ENCODE measurements around the gene UPF1.

The UPF1 gene

DNA sequence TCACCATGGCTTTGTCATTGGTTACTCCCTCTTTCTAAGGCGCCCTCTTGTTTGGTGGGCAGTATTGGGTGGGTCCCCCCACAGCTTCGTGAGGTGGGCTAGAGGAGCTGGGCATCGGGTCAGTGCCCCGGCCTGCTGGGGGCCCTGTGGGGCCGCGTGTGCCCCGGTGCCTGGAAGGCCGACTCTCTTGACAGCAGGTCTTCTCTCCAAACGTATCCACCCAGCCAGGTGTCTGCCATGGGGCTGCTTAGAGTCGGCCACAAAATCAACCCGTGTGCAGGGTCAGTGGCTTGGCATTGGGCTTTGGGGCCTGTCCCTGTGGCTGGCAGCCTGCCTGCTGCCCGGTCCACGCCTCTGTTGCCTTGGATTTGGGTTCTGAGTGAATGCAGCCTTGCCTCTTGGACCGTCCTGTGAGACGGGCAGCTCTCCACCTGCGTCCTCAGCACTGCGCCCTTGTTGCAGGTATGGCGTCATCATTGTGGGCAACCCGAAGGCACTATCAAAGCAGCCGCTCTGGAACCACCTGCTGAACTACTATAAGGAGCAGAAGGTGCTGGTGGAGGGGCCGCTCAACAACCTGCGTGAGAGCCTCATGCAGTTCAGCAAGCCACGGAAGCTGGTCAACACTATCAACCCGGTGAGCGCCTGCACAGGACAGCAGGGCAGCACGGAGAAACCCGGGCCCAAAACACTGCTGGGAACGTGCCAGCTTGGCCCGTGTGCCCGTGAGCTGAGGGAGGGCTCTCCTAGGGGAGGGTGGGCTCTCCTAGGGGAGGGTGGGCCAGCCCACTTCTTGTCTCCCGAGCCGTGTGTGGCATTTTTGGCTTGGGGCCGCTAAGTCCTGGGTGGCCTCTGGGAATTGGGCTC lies 31.4 kb downstream of the UPF1 start:
- TF ChIP-seq ZNF274 (IDR thresholded peaks at IDR 0.05; ENCODE audit: low read depth, low read length): no peak
- H3K4me3 ChIP-seq (ENCODE audit: low read length): no peak overlapping the region

- H3K4me3 ChIP-seq (ENCODE audit: low read length): no peak overlapping the region
- no peak for TF ChIP-seq ZNF274 (IDR thresholded peaks at IDR 0.05; ENCODE audit: low read depth, low read length)
Measured at GRCh38 chr19:18863843-18864362, 32.1 kb downstream of the UPF1 start.

DNA sequence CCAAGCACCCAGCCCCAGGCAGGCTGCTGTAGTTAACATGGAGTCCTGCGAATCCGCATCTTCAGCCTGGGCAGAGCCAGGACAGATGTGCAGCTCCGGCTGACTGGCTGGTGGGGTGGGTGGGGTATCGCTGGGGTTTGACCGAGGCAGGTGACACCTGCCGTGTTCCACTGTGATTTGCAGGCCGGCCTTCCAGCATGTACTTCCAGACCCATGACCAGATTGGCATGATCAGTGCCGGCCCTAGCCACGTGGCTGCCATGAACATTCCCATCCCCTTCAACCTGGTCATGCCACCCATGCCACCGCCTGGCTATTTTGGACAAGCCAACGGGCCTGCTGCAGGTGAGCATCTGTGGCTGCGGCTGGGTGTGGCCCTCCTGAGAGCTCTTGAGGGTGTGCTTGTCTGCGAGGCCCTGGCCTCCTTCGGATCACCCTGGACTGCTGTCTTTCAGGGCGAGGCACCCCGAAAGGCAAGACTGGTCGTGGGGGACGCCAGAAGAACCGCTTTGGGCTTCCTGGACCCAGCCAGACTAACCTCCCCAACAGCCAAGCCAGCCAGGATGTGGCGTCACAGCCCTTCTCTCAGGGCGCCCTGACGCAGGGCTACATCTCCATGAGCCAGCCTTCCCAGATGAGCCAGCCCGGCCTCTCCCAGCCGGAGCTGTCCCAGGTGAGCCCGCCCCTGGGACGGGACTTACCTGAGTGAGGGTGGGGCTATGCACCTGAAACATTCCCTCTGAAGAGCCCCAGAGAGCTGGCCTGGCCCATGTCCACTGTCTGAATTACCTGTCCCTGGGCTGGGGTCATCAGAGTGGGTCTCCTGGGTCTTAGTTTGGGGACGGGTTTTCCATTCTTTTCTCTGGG lies 33.6 kb downstream of the UPF1 start:
- TF ChIP-seq ZNF274 (IDR thresholded peaks at IDR 0.05; ENCODE audit: low read depth, low read length): no peak
- H3K4me3 ChIP-seq (ENCODE audit: low read length): no peak overlapping the region

- no peak for TF ChIP-seq ZNF274 (IDR thresholded peaks at IDR 0.05; ENCODE audit: low read depth, low read length)
- no peak overlapping the region for H3K4me3 ChIP-seq (ENCODE audit: low read length)
Measured at GRCh38 chr19:18865973-18866799, 34.4 kb downstream of the UPF1 start.

DNA sequence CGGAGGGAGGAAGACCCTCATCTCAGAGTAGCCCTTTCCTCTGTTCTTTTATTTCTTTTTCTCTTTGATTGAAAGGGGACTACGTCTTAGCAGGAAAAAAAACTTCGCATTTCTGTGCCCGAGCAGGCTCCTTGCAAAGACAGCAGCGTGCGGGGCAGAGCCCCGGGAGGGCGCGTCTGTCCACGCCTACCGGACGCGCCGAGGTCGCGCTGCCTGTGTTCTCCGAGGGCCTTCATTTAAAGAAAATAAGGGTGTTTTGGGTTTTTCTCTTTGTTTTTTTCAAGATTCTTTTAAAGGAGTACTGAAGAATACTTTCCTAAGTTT lies 35.0 kb downstream of the UPF1 start:
- H3K4me3 ChIP-seq (ENCODE audit: low read length): no peak overlapping the region
- no peak for TF ChIP-seq ZNF274 (IDR thresholded peaks at IDR 0.05; ENCODE audit: low read depth, low read length)

DNA sequence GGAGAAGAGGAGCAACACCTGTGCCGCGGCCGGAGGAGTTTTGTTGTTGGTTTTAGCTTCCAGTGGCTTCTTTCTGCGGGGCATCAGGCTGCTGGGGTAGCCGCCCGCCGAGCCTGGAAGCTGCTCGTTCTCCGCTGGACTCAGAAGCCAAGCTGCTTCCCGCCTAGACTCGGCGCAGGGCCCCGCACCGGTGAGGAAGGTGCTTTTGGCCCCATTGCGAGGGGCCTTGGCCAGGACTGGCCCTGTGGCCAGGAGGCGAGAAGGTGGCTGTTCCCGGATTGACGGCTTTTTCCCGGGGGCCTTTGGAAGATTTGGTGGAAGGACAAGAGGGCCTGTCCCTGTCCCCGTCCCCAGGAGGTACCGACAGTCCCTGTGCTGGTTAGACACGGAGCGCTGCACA lies 35.4 kb downstream of the UPF1 start:
- no peak for TF ChIP-seq ZNF274 (IDR thresholded peaks at IDR 0.05; ENCODE audit: low read depth, low read length)
- no peak overlapping the region for H3K4me3 ChIP-seq (ENCODE audit: low read length)

GRCh38 chr19:18867751-18868150 lies 36.0 kb downstream of the UPF1 start:
- TF ChIP-seq ZNF274 (IDR thresholded peaks at IDR 0.05; ENCODE audit: low read depth, low read length): no peak
- no peak overlapping the region for H3K4me3 ChIP-seq (ENCODE audit: low read length)

GRCh38 chr19:18868380-18869022 lies 36.7 kb downstream of the UPF1 start:
- no peak for TF ChIP-seq ZNF274 (IDR thresholded peaks at IDR 0.05; ENCODE audit: low read depth, low read length)

GRCh38 chr19:18869023-18869618 lies 37.4 kb downstream of the UPF1 start:
- H3K4me3 ChIP-seq (ENCODE audit: low read length): no peak overlapping the region
- TF ChIP-seq ZNF274 (IDR thresholded peaks at IDR 0.05; ENCODE audit: low read depth, low read length): no peak

More at GRCh38 chr19:18868380-18869022, 36.7 kb downstream of the UPF1 start:
- no peak overlapping the region for H3K4me3 ChIP-seq (ENCODE audit: low read length)

GRCh38 chr19:18869781-18870530 lies 38.2 kb downstream of the UPF1 start:
- TF ChIP-seq ZNF274 (IDR thresholded peaks at IDR 0.05; ENCODE audit: low read depth, low read length): no peak
- H3K4me3 ChIP-seq (ENCODE audit: low read length): no peak overlapping the region

DNA sequence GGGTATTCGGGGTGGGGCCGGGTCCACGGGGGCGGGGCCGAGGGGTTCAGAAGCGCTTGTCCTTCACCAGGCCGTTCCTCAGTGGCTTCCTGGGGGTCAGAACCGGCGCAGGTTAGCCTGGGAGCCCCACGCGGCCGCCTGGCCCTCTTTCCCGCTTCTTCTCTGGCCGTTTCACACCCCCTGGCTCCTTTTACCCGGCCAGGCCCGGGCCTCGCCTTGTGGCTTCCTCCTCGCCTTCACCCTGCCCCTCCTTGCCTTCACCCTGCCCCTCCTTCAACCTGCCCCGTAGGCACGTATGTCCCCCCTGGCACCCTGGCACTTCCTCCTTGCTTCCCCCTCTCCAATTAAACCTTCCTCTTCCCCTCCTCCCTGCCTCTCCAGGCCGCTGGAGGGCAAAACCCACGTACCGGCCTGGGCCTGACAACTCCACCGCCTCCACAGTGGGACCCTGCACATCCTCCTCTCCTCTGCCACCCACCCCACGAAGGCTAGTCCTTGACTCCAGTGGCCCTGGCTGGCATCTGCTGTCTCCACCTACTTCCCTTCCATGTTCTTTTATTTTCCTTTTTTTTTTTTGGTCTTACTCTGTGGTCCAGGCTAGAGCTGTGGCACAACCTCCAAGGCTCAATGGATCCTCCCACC lies 38.9 kb downstream of the UPF1 start:
- no peak for TF ChIP-seq ZNF274 (IDR thresholded peaks at IDR 0.05; ENCODE audit: low read depth, low read length)
- no peak overlapping the region for H3K4me3 ChIP-seq (ENCODE audit: low read length)

DNA sequence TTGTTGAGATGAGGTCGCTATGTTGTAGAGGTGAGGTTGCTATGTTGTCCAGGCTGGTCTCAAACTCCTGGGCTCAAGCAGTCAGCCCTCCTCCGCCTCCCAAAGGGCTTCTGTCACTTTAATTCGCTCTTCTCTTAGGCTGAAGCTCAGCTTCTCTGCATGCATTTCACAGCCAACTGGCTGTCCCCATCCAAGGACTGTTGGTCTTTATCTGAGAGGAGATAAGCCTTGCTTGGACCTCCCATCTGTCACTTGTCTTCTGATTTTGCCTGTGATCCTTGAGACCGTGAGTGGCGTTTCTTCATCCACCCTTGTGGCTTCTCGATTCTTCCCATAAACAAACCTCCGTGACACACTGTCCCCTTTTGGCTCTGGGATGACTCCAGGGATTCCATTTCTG lies 39.8 kb downstream of the UPF1 start:
- H3K4me3 ChIP-seq (ENCODE audit: low read length): no peak overlapping the region
- TF ChIP-seq ZNF274 (IDR thresholded peaks at IDR 0.05; ENCODE audit: low read depth, low read length): no peak
